ENCODE measurements around the gene KIRREL3.

The KIRREL3 gene

GRCh38 chr11:126766440-126766839, 234.1 kb downstream of the KIRREL3 start:
- DNase-seq, result no peak

- DNase-seq, result no peak
These were observed 235.4 kb downstream of the KIRREL3 start for GRCh38 chr11:126765196-126765595.

- DNase-seq, result no peak
These were observed 236.3 kb downstream of the KIRREL3 start for GRCh38 chr11:126764231-126764630.

DNA sequence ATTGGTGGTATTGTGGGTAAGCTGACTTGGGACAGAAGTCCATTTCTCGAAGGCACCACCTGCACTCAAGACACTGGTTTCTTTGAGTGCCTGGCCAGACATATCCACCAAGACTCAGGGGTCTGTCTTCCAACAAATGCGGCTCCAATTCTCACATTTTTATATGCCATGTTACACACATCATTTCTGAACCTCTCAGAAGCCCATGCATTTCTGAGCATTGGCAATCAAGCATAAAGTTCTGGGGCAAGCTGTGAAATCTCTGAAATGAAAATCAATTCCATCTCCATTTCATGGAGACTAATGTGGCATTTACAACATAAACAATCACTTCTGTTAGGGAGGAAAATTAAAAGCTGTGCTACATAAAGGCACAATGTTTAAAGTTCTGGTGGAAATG, 243.7 kb downstream of the KIRREL3 start:
- no peak for DNase-seq

GRCh38 chr11:126756421-126756820, 244.1 kb downstream of the KIRREL3 start:
- no peak for DNase-seq

GRCh38 chr11:126755526-126755925, 245.0 kb downstream of the KIRREL3 start:
- no peak for DNase-seq

- no peak for DNase-seq
These were observed 245.8 kb downstream of the KIRREL3 start for GRCh38 chr11:126754591-126755426.

- no peak for DNase-seq
These were observed 246.6 kb downstream of the KIRREL3 start for GRCh38 chr11:126753990-126754389.

GRCh38 chr11:126751242-126751641, 249.3 kb downstream of the KIRREL3 start:
- DNase-seq, result no peak

GRCh38 chr11:126748793-126749192, 251.8 kb downstream of the KIRREL3 start:
- no peak for DNase-seq

- no peak for DNase-seq
These were observed 252.3 kb downstream of the KIRREL3 start for GRCh38 chr11:126748100-126748791.

GRCh38 chr11:126747315-126747714, 253.3 kb downstream of the KIRREL3 start:
- DNase-seq, result no peak

DNA sequence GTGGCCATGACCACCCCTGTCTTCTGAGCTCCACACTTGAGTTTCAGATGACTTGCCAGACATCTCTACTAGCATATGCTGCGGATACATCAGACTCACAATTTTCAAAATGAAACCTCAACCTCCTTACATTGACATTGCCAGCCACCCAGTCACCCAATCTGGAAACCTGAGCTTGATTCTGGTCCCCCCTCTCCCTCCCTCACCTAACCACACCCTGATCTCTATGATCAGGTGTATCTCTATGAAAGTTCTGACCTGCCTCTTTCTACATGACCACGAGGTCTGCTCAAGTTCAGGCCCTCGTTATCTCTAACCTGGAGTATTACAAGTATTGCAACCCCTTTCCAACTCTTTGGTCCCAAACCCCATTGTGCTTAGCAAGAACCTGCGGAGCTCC, 254.1 kb downstream of the KIRREL3 start:
- no peak for DNase-seq

DNA sequence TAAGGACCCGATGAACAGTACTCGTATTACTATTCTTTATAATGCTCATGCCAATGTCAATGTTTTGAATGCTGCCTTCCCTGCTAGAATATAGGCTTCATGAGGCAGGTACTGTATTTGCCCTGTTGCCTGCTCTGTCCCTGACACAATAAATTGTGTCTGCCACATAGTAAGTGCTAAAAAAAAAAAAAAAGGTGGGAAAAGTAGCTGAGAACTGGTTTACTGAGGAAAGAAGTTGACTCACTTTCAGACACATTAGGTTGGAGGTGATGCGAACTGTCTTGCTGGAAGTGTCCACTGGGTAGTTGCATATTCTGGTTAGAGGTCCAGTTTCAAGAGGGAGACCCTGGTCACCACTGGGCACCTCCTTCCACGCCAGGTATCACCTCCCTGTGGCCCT, 255.9 kb downstream of the KIRREL3 start:
- DNase-seq, result no peak

GRCh38 chr11:126743628-126744027, 256.9 kb downstream of the KIRREL3 start:
- no peak for DNase-seq

DNA sequence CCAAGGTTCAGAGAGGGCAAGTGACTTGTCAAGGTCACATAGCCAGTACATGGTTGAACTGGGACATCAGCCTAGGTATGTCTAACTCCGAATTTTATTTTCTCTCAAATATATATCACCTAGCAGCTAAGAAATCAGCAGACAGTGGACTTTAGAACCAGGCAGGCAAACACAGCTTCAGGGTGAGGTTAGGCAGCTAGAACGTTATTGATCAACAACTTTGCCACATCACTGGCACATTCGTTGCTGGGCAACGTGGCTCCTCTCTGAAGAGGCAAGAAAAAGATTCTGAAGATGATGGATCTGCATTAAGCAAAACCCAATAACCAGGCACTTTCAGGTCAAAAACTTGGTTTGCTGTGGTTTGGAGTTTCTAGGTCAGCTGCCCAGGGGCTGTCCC, 258.0 kb downstream of the KIRREL3 start:
- no peak for DNase-seq

GRCh38 chr11:126740846-126741245, 259.7 kb downstream of the KIRREL3 start:
- no peak for DNase-seq

DNA sequence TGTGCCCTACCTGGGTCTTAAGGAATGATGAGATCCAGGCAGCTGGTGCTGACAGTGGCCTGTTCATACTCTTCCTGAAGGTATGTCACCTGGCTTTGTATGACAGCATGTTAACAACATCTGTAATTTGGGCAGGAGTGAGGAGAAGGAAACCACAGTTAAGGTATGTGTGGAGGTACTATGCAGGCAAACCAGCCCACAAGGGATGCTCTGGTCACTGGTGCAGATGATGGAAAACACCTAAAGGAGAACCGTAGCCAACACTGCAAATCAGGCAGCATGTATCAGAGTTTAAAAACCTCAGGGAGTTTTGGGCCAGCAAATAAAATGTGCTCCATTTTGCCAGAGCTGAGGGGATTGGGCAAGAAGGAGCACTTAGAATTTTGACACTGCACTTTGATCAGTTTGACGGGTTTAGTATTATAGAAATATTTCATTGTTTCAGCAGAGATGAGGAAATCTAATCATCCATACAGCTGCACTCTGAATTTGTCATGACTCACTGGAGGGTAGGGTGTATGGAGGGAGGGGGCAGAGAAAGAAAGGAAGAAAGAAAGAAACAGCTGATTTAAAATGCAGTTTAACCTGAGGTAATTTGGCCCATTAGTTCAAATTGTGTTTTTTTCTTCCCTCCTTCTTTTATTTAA, 260.9 kb downstream of the KIRREL3 start:
- DNase-seq, result no peak

GRCh38 chr11:126738295-126739031, 262.1 kb downstream of the KIRREL3 start:
- DNase-seq, result no peak

GRCh38 chr11:126736682-126737572, 263.6 kb downstream of the KIRREL3 start:
- no peak for DNase-seq

GRCh38 chr11:126734752-126735151, 265.8 kb downstream of the KIRREL3 start:
- no peak for DNase-seq

- DNase-seq, result no peak
These were observed 266.9 kb downstream of the KIRREL3 start for GRCh38 chr11:126733685-126734084.
